Measurements from ENCODE around the gene F11R.

F11R gene

DNA sequence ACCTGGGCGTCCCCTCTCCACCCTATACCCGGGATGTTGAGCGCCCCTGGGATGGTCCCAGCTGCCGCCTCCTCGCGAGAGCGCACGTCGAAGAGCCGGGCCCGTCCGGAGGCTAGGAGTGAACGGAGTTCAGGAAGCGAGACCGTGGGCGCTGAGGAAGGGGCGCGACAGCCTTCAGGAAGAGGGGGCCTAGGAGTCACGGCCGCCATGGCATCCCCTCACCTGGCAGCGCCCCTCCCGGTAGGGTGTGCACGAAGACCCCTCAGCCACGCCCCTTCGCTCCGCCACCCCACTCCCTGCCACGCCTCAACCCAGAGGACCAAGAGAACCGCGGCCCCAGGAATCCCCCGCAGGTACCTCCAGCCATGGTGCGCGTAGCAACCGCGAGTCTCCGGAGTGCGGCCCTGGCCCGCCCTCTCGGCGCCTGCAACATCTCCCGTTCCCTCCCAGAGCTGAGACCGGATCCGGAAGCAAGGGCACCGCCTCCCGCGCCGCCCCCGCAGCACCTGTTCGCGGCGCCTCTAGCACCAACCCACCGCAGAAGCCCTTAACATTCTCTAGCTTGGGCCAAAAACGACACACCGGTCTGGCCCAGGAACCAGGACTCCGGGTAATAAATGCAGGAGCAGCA lies 17.7 kb upstream of the F11R start, which contains the start of gene TSTD1 (continued):
- peak; percentile 75 for TF ChIP-seq SP3 (tag by site-specific recombination; IDR thresholded peaks at IDR 0.05)
- TF ChIP-seq, protein P1, sequence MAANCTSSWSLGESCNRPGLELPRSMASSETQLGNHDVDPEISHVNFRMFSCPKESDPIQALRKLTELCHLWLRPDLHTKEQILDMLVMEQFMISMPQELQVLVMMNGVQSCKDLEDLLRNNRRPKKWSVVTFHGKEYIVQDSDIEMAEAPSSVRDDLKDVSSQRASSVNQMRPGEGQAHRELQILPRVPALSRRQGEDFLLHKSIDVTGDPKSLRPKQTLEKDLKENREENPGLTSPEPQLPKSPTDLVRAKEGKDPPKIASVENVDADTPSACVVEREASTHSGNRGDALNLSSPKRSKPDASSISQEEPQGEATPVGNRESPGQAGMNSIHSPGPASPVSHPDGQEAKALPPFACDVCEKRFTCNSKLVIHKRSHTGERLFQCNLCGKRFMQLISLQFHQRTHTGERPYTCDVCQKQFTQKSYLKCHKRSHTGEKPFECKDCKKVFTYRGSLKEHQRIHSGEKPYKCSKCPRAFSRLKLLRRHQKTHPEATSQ (tag by site-specific recombination; IDR thresholded peaks at IDR 0.05) = no peak
- no peak for TF ChIP-seq ZNF292 (tag by site-specific recombination; IDR thresholded peaks at IDR 0.05; ENCODE audit: borderline replicate concordance, low read depth)
- TF ChIP-seq ZNF175 (tag by site-specific recombination; IDR thresholded peaks at IDR 0.05) = no peak
- TF ChIP-seq GLI4 (tag by site-specific recombination; IDR thresholded peaks at IDR 0.05) = no peak
- TF ChIP-seq ZNF707 (tag by site-specific recombination; IDR thresholded peaks at IDR 0.05) = no peak
- TF ChIP-seq GFI1B (tag by site-specific recombination; IDR thresholded peaks at IDR 0.05) = no peak
- TF ChIP-seq ZBTB20 (tag by site-specific recombination; IDR thresholded peaks at IDR 0.05) = peak; percentile 61
- TF ChIP-seq ZNF776 (tag by site-specific recombination; IDR thresholded peaks at IDR 0.05; ENCODE audit: borderline replicate concordance) = no peak
- TF ChIP-seq BCL11B (tag by site-specific recombination; IDR thresholded peaks at IDR 0.05; ENCODE audit: low read depth) = no peak
- TF ChIP-seq ZNF274 (IDR thresholded peaks at IDR 0.05; ENCODE audit: low read length) = no peak
- no peak for TF ChIP-seq ZNF274 (tag by site-specific recombination; IDR thresholded peaks at IDR 0.05; ENCODE audit: borderline replicate concordance)
- no peak for TF ChIP-seq OVOL3 (tag by site-specific recombination; IDR thresholded peaks at IDR 0.05)
- TF ChIP-seq, protein P2, sequence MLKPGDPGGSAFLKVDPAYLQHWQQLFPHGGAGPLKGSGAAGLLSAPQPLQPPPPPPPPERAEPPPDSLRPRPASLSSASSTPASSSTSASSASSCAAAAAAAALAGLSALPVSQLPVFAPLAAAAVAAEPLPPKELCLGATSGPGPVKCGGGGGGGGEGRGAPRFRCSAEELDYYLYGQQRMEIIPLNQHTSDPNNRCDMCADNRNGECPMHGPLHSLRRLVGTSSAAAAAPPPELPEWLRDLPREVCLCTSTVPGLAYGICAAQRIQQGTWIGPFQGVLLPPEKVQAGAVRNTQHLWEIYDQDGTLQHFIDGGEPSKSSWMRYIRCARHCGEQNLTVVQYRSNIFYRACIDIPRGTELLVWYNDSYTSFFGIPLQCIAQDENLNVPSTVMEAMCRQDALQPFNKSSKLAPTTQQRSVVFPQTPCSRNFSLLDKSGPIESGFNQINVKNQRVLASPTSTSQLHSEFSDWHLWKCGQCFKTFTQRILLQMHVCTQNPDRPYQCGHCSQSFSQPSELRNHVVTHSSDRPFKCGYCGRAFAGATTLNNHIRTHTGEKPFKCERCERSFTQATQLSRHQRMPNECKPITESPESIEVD (tag by site-specific recombination; IDR thresholded peaks at IDR 0.05) = no peak
- TF ChIP-seq, protein P3, sequence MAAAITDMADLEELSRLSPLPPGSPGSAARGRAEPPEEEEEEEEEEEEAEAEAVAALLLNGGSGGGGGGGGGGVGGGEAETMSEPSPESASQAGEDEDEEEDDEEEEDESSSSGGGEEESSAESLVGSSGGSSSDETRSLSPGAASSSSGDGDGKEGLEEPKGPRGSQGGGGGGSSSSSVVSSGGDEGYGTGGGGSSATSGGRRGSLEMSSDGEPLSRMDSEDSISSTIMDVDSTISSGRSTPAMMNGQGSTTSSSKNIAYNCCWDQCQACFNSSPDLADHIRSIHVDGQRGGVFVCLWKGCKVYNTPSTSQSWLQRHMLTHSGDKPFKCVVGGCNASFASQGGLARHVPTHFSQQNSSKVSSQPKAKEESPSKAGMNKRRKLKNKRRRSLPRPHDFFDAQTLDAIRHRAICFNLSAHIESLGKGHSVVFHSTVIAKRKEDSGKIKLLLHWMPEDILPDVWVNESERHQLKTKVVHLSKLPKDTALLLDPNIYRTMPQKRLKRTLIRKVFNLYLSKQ (tag by site-specific recombination; IDR thresholded peaks at IDR 0.05; ENCODE audit: borderline replicate concordance) = no peak
- TF ChIP-seq ZNF837 (tag by site-specific recombination; IDR thresholded peaks at IDR 0.05) = no peak
- TF ChIP-seq, protein P4, sequence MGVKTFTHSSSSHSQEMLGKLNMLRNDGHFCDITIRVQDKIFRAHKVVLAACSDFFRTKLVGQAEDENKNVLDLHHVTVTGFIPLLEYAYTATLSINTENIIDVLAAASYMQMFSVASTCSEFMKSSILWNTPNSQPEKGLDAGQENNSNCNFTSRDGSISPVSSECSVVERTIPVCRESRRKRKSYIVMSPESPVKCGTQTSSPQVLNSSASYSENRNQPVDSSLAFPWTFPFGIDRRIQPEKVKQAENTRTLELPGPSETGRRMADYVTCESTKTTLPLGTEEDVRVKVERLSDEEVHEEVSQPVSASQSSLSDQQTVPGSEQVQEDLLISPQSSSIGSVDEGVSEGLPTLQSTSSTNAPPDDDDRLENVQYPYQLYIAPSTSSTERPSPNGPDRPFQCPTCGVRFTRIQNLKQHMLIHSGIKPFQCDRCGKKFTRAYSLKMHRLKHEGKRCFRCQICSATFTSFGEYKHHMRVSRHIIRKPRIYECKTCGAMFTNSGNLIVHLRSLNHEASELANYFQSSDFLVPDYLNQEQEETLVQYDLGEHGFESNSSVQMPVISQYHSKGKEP (tag by site-specific recombination; IDR thresholded peaks at IDR 0.05) = no peak
- TF ChIP-seq, protein P5, sequence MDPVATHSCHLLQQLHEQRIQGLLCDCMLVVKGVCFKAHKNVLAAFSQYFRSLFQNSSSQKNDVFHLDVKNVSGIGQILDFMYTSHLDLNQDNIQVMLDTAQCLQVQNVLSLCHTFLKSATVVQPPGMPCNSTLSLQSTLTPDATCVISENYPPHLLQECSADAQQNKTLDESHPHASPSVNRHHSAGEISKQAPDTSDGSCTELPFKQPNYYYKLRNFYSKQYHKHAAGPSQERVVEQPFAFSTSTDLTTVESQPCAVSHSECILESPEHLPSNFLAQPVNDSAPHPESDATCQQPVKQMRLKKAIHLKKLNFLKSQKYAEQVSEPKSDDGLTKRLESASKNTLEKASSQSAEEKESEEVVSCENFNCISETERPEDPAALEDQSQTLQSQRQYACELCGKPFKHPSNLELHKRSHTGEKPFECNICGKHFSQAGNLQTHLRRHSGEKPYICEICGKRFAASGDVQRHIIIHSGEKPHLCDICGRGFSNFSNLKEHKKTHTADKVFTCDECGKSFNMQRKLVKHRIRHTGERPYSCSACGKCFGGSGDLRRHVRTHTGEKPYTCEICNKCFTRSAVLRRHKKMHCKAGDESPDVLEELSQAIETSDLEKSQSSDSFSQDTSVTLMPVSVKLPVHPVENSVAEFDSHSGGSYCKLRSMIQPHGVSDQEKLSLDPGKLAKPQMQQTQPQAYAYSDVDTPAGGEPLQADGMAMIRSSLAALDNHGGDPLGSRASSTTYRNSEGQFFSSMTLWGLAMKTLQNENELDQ (tag by site-specific recombination; IDR thresholded peaks at IDR 0.05; ENCODE audit: low read depth) = no peak
- TF ChIP-seq, protein P6, sequence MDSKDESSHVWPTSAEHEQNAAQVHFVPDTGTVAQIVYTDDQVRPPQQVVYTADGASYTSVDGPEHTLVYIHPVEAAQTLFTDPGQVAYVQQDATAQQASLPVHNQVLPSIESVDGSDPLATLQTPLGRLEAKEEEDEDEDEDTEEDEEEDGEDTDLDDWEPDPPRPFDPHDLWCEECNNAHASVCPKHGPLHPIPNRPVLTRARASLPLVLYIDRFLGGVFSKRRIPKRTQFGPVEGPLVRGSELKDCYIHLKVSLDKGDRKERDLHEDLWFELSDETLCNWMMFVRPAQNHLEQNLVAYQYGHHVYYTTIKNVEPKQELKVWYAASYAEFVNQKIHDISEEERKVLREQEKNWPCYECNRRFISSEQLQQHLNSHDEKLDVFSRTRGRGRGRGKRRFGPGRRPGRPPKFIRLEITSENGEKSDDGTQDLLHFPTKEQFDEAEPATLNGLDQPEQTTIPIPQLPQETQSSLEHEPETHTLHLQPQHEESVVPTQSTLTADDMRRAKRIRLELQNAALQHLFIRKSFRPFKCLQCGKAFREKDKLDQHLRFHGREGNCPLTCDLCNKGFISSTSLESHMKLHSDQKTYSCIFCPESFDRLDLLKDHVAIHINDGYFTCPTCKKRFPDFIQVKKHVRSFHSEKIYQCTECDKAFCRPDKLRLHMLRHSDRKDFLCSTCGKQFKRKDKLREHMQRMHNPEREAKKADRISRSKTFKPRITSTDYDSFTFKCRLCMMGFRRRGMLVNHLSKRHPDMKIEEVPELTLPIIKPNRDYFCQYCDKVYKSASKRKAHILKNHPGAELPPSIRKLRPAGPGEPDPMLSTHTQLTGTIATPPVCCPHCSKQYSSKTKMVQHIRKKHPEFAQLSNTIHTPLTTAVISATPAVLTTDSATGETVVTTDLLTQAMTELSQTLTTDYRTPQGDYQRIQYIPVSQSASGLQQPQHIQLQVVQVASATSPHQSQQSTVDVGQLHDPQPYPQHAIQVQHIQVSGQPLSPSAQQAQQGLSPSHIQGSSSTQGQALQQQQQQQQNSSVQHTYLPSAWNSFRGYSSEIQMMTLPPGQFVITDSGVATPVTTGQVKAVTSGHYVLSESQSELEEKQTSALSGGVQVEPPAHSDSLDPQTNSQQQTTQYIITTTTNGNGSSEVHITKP (tag by site-specific recombination; IDR thresholded peaks at IDR 0.05) = peak; percentile 44; the same call in 1 of the 2 replicates
- TF ChIP-seq ZNF660 (tag by site-specific recombination; IDR thresholded peaks at IDR 0.05) = no peak
- peak; percentile 88 for TF ChIP-seq KLF9 (tag by site-specific recombination; IDR thresholded peaks at IDR 0.05; ENCODE audit: low read depth)
- TF ChIP-seq ZNF391 (tag by site-specific recombination; IDR thresholded peaks at IDR 0.05; ENCODE audit: borderline replicate concordance, low read depth) = peak; percentile 27; the same call in 1 of the 2 replicates
- TF ChIP-seq ZNF146 (tag by site-specific recombination; IDR thresholded peaks at IDR 0.05) = no peak
- TF ChIP-seq, protein P7, sequence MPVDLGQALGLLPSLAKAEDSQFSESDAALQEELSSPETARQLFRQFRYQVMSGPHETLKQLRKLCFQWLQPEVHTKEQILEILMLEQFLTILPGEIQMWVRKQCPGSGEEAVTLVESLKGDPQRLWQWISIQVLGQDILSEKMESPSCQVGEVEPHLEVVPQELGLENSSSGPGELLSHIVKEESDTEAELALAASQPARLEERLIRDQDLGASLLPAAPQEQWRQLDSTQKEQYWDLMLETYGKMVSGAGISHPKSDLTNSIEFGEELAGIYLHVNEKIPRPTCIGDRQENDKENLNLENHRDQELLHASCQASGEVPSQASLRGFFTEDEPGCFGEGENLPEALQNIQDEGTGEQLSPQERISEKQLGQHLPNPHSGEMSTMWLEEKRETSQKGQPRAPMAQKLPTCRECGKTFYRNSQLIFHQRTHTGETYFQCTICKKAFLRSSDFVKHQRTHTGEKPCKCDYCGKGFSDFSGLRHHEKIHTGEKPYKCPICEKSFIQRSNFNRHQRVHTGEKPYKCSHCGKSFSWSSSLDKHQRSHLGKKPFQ (tag by site-specific recombination; IDR thresholded peaks at IDR 0.05) = no peak
- peak; percentile 52; the same call in 1 of the 2 replicates for TF ChIP-seq ZFP37 (tag by site-specific recombination; IDR thresholded peaks at IDR 0.05)
- no peak for TF ChIP-seq SALL2 (tag by site-specific recombination; IDR thresholded peaks at IDR 0.05; ENCODE audit: borderline replicate concordance)
